NCI-H345 treated with DMSO at 0.1 percent for 48 hours (cell line): Measurements from ENCODE around the gene ABHD15.

Experiments used
- DNase-seq: peaks from one replicate; lab custom pipeline; 2025; ENCODE audit not compliant: unreplicated experiment; lab: John Stamatoyannopoulos, UW

ABHD15 gene

GRCh38 chr17:29544066-29544465 lies 22.8 kb downstream of the ABHD15 start:
- no peak for DNase-seq

- no peak for DNase-seq
Measured at GRCh38 chr17:29533976-29534375, 32.9 kb downstream of the ABHD15 start.

GRCh38 chr17:29526322-29526721 lies 40.5 kb downstream of the ABHD15 start:
- no peak for DNase-seq

GRCh38 chr17:29524692-29525091 lies 42.1 kb downstream of the ABHD15 start:
- DNase-seq = no peak

- no peak for DNase-seq
Measured at GRCh38 chr17:29518359-29518758, 48.5 kb downstream of the ABHD15 start.

GRCh38 chr17:29514792-29515191 lies 52.0 kb downstream of the ABHD15 start:
- DNase-seq = no peak

GRCh38 chr17:29510953-29511352 lies 55.9 kb downstream of the ABHD15 start:
- DNase-seq = no peak
